NCI-H1417 (cell line): ENCODE results near the gene PLA1A.

Experiments
- DNase-seq, 3 experiments: peaks; one replicate each; lab custom pipeline; 2025; lab: John Stamatoyannopoulos, UW

Gene PLA1A

DNA sequence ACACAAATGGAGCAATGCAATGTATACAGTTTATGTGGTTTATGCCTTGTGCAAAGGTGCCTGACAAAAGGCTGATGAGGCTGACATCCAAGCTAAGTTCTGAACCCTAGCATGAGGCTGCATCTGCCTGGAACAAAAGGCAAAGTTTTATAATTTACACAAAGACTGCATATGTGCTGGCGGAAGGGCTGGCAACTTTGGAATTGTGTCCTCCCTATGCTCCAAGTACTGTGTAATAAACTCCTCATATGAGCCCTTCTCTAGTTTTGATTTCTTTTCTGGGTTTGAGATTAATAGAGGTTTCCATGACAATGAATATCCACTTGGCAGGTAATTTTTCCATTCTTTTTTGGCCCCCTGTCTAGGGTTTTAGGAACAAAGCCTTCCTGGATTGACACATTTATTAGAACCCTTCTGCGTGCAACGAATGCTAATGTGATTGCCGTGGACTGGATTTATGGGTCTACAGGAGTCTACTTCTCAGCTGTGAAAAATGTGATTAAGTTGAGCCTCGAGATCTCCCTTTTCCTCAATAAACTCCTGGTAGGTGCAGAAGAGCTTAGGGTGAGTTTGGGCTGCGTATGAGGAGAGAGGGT, 10.8 kb downstream of the PLA1A start:
- DNase-seq = peak in 1 of 3 experiments; percentile 7

DNA sequence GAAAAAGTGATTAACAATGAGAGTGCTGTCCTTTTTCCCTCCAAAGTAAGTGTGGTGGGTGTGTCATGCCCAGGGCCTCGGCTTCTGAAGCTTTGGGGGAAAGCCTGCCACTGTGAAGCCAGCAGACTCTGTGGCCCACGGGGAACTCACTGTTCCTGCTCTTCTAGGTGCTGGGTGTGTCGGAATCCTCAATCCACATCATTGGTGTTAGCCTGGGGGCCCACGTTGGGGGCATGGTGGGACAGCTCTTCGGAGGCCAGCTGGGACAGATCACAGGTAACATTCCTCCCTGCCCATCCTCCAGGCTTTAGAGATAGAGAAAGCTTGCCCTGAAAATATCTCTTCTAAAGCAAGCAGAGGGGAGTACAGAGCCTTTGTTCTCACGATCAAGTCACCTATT, 11.6 kb downstream of the PLA1A start:
- no peak for DNase-seq

DNA sequence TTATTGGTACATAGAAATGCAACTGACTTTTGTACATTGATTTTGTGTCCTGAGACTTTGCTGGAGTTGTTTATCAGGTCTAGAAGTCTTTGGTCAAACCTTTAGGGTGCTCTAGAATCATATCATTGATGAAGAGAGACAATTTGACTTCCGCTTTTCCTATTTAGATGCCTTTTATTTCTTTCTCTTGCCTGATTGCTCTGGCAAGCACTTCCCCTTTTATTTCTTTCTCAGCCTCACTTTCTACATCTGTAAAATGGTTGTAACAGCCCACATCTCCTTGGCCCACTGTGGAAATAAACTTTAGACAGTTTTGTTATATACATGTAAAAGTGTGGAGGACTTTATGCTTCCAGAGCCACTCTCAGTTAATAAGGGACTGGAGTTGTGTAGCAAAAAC, 14.0 kb downstream of the PLA1A start:
- no peak for DNase-seq

DNA sequence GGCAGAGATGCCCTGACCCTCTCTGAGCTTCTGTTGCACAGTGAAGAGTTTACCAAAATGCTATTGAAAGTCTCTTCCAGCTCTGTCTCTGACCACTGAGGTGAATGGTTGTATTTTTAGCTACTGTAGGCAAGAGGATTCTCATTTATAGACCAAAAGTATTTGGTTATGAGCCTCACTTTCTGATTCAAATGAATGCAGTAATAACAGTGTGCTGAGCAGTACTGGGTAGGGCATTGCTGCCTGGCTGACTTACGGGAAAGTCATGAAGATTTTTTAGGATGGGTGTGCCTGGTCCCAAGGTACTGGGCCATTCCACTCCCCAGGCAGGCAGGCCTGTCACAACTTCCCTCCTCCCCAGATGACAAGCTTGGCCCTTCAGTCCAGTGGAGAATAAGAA, 15.5 kb downstream of the PLA1A start:
- DNase-seq = no peak

DNA sequence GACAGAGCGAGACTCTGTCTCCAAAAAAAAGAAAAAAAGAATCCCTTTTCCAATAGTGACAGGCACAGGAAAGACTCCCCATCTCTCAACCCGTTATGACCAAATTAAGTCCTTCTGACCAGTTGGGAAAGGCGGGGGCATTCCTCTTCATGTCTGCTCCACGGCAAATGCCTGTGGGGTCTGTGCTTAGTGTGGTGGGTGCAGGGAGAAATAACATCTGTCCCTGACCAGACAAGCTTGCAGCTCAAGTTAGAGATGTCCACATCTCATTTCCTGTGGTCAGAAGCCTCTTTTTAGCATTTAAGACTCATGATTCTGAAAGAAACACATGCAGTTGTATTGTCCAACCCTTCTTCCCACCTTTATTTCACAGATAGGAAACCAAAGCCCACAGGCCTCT, 16.2 kb downstream of the PLA1A start:
- no peak for DNase-seq

- DNase-seq = no peak
These were observed 18.4 kb downstream of the PLA1A start for GRCh38 chr3:119616056-119616455.

DNA sequence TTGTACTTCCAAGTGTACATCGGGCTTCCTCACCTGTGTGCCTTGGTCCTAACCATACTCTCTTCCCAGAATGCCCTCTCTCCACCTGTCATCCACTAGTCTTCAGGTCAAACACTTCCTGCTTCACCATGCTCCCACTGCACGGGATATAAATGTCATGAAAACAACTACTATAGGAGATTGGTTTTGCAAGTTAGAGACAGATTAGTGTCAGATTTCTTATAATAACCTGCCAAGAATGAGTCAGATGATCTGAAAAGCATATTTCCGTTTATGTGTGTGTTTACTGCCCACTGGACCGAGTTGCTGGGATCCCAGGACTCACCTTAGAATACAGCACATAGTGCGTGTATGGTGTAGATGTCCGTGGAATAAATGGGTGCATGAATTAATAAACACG, 21.4 kb downstream of the PLA1A start:
- no peak for DNase-seq

- DNase-seq = no peak
These were observed 23.2 kb downstream of the PLA1A start for GRCh38 chr3:119620899-119621298.

GRCh38 chr3:119624002-119624720, 26.5 kb downstream of the PLA1A start:
- no peak for DNase-seq

- DNase-seq = no peak
These were observed 27.9 kb downstream of the PLA1A start for GRCh38 chr3:119625451-119626153.

DNA sequence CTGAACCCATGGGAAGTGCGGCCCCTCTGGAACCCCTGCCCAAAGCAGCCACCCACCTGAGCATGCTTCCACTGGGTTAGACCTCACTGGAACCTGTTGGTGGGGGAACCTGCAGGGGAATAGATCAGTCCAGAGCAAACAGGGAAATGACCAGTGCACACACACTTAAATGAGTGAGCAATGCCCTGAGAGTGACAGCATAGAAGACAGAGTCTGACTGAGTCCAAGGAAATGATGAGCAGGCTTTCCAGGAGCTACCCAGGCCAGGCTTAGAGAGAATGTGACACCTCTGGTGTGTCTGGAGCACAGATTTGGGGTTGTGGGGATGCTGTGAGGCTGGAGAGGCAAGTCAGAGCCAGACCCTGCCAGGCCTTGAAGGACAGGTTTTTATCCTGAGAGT, 28.5 kb downstream of the PLA1A start:
- no peak for DNase-seq

DNA sequence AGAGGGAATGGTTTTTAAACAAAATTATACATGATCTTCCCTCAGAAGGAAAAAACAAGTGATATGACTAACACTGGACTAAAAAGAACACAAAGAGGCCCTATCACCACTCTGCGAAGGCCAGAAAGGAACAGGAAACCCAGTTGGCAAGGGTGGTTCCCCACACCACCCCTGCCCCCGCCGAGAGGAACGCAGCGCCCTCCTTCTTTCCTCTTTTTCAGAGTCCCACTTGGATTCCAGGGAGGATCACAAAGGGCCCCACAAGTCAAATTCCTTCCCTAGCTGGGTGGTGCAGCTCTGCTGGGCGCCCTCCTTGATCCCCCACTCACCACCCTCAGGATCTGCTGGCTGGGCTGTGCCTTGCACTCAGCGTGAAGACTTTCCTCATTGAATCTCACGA, 29.8 kb downstream of the PLA1A start:
- no peak for DNase-seq

GRCh38 chr3:119628390-119628789, 30.7 kb downstream of the PLA1A start:
- DNase-seq = no peak

DNA sequence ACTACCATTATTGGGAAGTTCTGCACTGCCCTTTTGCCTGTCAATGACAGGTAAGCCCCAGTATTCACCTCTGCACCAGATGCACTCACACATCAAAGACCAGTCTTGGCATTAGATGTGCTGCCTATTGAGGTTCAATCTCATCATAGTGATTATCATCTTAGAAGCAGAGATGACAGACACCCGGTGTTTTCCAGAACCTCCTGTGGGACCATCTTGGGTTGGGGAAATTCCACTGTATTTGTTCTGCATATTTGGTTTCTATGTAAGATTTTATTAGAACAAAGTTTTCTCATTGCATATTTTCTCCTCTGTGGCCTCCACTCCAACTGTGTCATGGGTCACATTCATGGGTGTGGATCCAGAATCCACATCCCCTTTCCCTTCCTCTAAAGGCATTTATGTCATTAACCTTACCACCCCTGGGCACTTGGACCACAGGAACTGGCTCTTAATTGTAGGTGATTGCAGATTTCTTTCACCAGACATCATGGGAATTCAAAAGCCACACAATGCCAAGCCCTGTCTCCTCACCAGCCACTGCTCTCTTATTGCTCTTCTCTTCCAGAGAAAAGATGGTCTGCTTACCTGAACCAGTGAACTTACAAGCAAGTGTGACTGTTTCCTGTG, 31.2 kb downstream of the PLA1A start:
- no peak for DNase-seq

- no peak for DNase-seq
These were observed 32.6 kb downstream of the PLA1A start for GRCh38 chr3:119630128-119630879.

GRCh38 chr3:119630880-119631329, 33.2 kb downstream of the PLA1A start:
- no peak for DNase-seq

- no peak for DNase-seq
These were observed 33.8 kb downstream of the PLA1A start for GRCh38 chr3:119631516-119631915.

DNA sequence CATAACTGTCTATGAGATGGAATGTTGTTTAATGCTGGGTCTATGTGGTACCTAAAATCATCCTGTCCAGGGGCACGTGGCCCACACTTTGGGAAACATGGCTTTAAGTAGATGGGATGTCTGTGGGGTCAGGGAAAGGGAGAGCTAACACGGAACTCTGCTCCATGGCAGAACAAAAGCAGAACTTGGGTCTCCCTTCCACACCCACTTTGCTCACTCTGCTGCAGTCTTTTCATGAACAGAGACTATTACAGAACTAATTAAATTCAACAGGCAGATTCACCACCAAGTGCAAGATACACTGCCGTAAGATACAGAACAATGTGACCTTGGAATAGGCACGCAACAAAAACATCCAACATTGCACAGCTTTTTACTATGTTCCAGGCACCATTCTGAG, 34.5 kb downstream of the PLA1A start:
- DNase-seq = no peak

- peak in 1 of 3 experiments; percentile 3 for DNase-seq
These were observed 35.1 kb downstream of the PLA1A start for GRCh38 chr3:119632829-119633228.

GRCh38 chr3:119635719-119636118, 38.0 kb downstream of the PLA1A start:
- no peak for DNase-seq

DNA sequence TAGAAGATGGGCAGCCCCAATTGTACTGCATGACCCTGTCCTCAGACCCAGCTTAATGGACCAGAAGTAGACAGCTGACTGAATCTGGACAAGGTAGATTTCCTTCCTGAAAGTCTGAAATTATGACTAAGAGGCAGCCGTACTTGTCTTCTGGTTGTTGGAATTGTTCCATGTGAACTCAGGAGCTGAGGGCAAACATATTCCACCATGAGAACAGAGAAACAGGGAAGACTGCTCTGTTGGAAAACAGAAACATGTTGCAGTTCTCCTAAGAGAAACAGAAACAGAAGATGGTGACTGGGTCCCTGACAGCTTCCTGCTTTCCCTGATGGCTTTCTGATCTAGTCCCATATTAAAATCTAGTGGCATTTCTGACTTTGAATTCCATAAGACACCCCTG, 38.6 kb downstream of the PLA1A start:
- no peak for DNase-seq
